OCI-LY7 (cell line): ENCODE results near the gene IL6R. TPM values are rescaled to one million over a fixed set of nuclear protein-coding genes. Genes with fewer than 3 reads are reported as not detected.

ENCODE experiments used
- BruUV-seq: library from RNA; stranded (reverse); fragments of 400-500 nt; replicated peaks from 2 replicates; lab custom pipeline; 2021; lab: Mats Ljungman, UMichigan
- CTCF ChIA-PET: fragments of 300-600 bp; sonication (Branson Sonifier 250); formaldehyde crosslinking; loops from one replicate; lab custom pipeline; 2022; ENCODE audit warnings: antibody characterized with exemption; ENCODE audit not compliant: unreplicated experiment; lab: Charles Lee
- POLR2A ChIA-PET: fragments of 300-600 bp; sonication (Branson Sonifier 250); formaldehyde crosslinking; loops from one replicate; lab custom pipeline; 2022; ENCODE audit warnings: antibody characterized with exemption; lab: Charles Lee
- DNase-seq: peaks from one replicate; pipeline ENCODE4 v3.0.0-alpha.2; 2015; ENCODE audit warnings: low spot score
- H2AFZ ChIP-seq: fragments of 200-600 bp; sonication (generic), shearing (Covaris generic); 2 replicates; pipeline ENCODE4 v1.6.1; 2014; ENCODE audit warnings: mild to moderate bottlenecking, antibody characterized with exemption, low read length, moderate library complexity
- H3K27ac ChIP-seq: fragments of 200-600 bp; sonication (generic); 2 replicates; pipeline ENCODE4 v1.5.1; 2014; ENCODE audit warnings: mixed run types, low read depth, mild to moderate bottlenecking, moderate library complexity, low read length, inconsistent platforms; ENCODE audit not compliant: poor library complexity, severe bottlenecking
- H3K36me3 ChIP-seq: fragments of 200-600 bp; sonication (generic); 2 replicates; pipeline ENCODE4 v1.6.1; 2014; ENCODE audit warnings: mild to moderate bottlenecking, antibody characterized with exemption, low read length, moderate library complexity, mixed read lengths; ENCODE audit not compliant: insufficient read depth
- H3K4me1 ChIP-seq: fragments of 200-600 bp; sonication (generic); 2 replicates; pipeline ENCODE4 v1.5.1; 2014; ENCODE audit warnings: mild to moderate bottlenecking, low read length; ENCODE audit not compliant: insufficient read depth, poor library complexity, severe bottlenecking
- H3K4me2 ChIP-seq: fragments of 200-600 bp; sonication (generic); 2 replicates; pipeline ENCODE4 v1.6.1; 2014; ENCODE audit warnings: mild to moderate bottlenecking, low read length
- H3K4me3 ChIP-seq: fragments of 200-600 bp; sonication (generic); 2 replicates; pipeline ENCODE4 v1.5.1; 2014; ENCODE audit warnings: mild to moderate bottlenecking, low read depth, low read length; ENCODE audit not compliant: poor library complexity, severe bottlenecking
- H3K79me2 ChIP-seq: fragments of 200-600 bp; sonication (generic); 2 replicates; pipeline ENCODE4 v1.6.1; 2016; ENCODE audit warnings: low read depth, mild to moderate bottlenecking, low read length, moderate library complexity, mixed read lengths; ENCODE audit not compliant: insufficient read depth
- H3K9me2 ChIP-seq: fragments of 200-600 bp; sonication (generic); 2 replicates; pipeline ENCODE4 v1.6.1; 2016; ENCODE audit warnings: mild to moderate bottlenecking, low read length, mixed read lengths; ENCODE audit not compliant: insufficient read depth
- H3K9me3 ChIP-seq: fragments of 200-600 bp; sonication (generic); 2 replicates; pipeline ENCODE4 v1.6.1; 2014; ENCODE audit warnings: mild to moderate bottlenecking, mixed run types, low read length, mixed read lengths
- H4K20me1 ChIP-seq: fragments of 200-600 bp; sonication (generic); 2 replicates; pipeline ENCODE4 v1.6.1; 2014; ENCODE audit warnings: mild to moderate bottlenecking, antibody characterized with exemption, low read length, moderate library complexity, mixed read lengths; ENCODE audit not compliant: insufficient read depth
- CTCF ChIP-seq: fragments of 200-600 bp; sonication (generic); conservative IDR thresholded peaks from 2 replicates; pipeline ENCODE4 v1.5.1; 2014; ENCODE audit warnings: mild to moderate bottlenecking, antibody characterized with exemption, low read length, moderate library complexity, mixed read lengths
- EZH2phosphoT487 ChIP-seq: fragments of 200-600 bp; sonication (generic); IDR thresholded peaks from 2 replicates; pipeline ENCODE4 v1.6.1; 2018; ENCODE audit warnings: low read depth, borderline replicate concordance, mild to moderate bottlenecking, mixed run types, antibody characterized with exemption, low read length, moderate library complexity, mixed read lengths
- intact Hi-C: fragments of 100-400 bp; cut with micrococcal nuclease; formaldehyde crosslinking; loops from one replicate; pipeline ENCODE4 v1.10.0; 2022; ENCODE audit not compliant: unreplicated experiment
- total RNA-seq, 2 experiments: library from RNA; depleted of rRNA in 1 of 2; stranded (reverse); fragments of >200 nt in 1 of 2; shearing (Covaris generic) in 1 of 2; gene quantifications; 2 replicates each; pipeline ENCODE4 v1.2.3, GENCODE V29; 2014 to 2022

Gene IL6R
- total RNA-seq, 2 experiments from 2014 or later: not detected

GRCh38 chr1:154468535-154469250, 63.5 kb downstream of the IL6R start:
- BruUV-seq: no TSS peak
- Histone ChIP-seq H3K4me3 (no peak overlapping the region), H3K4me2 (no peak overlapping the region), H4K20me1 (no peaks in the 10 kb centered on the region), H3K4me1 (no peaks in the 10 kb centered on the region), H3K9me3 (no peaks in the 10 kb centered on the region), H3K36me3 (no peaks in the 10 kb centered on the region), H2AFZ (no peak overlapping the region), H3K27ac (no peak overlapping the region), H3K79me2 (no peaks in the 10 kb centered on the region), H3K9me2 (no peaks in the 10 kb centered on the region)
- TF ChIP-seq EZH2phosphoT487 (no peak), CTCF (no peak)
- POLR2A ChIA-PET: interaction anchor here (0.6 to 1.2 kb wide), 4 partner anchors 10 to 397 kb away, joined by 3 to 5 read pairs (median 4); no protein-coding TSS in a partner anchor
- intact Hi-C loops: no loop called here
- no peak for DNase-seq
- CTCF ChIA-PET: interaction anchor here (0.9 kb wide), 1 partner anchor 78 kb away, joined by 4 read pairs; no protein-coding TSS in a partner anchor

- BruUV-seq: no TSS peak
- TF ChIP-seq CTCF (no peak), EZH2phosphoT487 (no peak)
- Histone ChIP-seq H4K20me1 (no peaks in the 10 kb centered on the region), H3K4me3 (no peak overlapping the region), H3K9me3 (no peaks in the 10 kb centered on the region), H3K36me3 (no peaks in the 10 kb centered on the region), H3K4me2 (no peak overlapping the region), H3K79me2 (no peaks in the 10 kb centered on the region), H3K9me2 (no peaks in the 10 kb centered on the region), H2AFZ (no peak overlapping the region), H3K27ac (no peak overlapping the region), H3K4me1 (peaks cover 5% of the 10 kb centered on the region)
- no peak for DNase-seq
- intact Hi-C loops: loop anchor here (10.0 kb wide), 1 partner anchor 285 kb away; no protein-coding TSS in a partner anchor
- ChIA-PET POLR2A (interaction anchor here (0.7 kb wide), 1 partner anchor 18 kb away, joined by 3 read pairs; no protein-coding TSS in a partner anchor), CTCF (no interaction called here)
Measured at GRCh38 chr1:154469844-154470560, 64.9 kb downstream of the IL6R start.
